ENCODE results near the gene TNPO2.

Gene TNPO2

DNA sequence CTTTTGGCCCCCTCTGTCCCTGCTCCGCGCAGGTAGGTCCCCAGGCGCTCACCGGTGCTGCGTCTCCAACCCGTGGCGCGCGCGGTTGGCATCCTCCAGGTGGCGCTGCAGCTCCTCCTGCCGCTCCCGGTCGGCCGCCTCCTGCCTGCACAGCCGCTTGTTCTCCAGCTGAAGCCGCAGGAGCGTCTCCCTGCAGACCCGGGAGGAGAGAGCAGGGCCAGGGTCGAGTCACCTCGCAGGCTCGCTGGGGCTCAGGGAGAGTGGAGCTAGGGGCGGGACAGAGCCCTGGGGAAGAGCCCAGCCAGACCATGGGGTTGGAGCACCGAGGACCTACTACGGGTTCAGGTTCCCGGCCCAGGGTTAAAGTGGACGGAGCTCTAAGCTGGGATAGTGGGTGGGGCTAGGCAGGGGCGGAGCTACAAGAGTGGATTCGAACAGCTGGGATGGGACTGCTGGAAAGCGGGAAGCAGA lies 42.4 kb upstream of the TNPO2 start:
- TF ChIP-seq, protein P1, sequence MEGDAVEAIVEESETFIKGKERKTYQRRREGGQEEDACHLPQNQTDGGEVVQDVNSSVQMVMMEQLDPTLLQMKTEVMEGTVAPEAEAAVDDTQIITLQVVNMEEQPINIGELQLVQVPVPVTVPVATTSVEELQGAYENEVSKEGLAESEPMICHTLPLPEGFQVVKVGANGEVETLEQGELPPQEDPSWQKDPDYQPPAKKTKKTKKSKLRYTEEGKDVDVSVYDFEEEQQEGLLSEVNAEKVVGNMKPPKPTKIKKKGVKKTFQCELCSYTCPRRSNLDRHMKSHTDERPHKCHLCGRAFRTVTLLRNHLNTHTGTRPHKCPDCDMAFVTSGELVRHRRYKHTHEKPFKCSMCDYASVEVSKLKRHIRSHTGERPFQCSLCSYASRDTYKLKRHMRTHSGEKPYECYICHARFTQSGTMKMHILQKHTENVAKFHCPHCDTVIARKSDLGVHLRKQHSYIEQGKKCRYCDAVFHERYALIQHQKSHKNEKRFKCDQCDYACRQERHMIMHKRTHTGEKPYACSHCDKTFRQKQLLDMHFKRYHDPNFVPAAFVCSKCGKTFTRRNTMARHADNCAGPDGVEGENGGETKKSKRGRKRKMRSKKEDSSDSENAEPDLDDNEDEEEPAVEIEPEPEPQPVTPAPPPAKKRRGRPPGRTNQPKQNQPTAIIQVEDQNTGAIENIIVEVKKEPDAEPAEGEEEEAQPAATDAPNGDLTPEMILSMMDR (IDR thresholded peaks at IDR 0.05; ENCODE audit: borderline replicate concordance, control extremely low read depth, extremely low read depth, insufficient read depth, missing control alignments) = peak; percentile 97
- in situ Hi-C loops (cut with MboI; ENCODE audit: low sequenced_read_pairs, unreplicated experiment) = no loop called here
- DNase-seq (ENCODE audit: low spot score) = peak; percentile 89

DNA sequence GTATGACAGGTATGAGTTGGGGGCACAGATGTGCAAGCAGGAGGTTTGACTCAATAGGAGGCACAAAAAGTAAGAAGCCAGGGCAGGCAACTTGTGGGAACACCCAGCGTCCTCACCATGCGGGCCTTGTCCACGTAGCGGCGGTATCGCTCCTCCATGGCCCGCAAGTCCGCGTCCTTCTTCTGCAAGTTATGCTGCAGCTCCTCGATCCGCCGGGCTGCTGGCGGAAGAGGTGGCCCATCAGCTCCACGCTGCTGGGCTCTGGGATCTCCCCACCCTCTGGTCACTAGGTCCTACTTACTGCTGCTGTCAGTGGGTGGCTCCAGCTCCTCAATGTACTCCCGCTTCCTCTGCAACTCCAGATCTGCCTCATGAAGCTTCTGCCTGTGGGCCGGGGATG lies 41.0 kb upstream of the TNPO2 start:
- TF ChIP-seq, protein P1 (IDR thresholded peaks at IDR 0.05; ENCODE audit: borderline replicate concordance, control extremely low read depth, extremely low read depth, insufficient read depth, missing control alignments) = no peak
- in situ Hi-C loops (cut with MboI; ENCODE audit: low sequenced_read_pairs, unreplicated experiment) = no loop called here

DNA sequence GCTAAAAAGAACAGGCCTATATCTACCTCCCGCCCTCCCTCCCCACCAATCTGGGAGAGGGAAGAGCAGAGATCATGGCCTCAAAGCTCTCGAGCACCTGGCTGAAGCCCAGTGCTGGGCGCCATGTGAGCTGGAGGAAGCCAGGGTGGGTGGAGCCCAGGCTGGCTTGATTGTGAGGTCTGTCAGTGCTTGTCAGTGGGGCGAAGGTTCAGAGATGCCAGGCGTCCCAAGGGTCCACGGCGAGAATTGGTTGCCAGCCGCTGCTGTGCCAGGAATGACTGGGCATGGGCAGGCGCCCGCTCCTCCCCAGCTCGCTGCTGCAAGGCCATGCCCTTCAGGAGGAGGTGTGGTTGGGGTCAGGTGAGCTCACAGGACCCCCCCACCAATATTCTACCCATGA lies 39.4 kb upstream of the TNPO2 start:
- TF ChIP-seq, protein P1 (IDR thresholded peaks at IDR 0.05; ENCODE audit: borderline replicate concordance, control extremely low read depth, extremely low read depth, insufficient read depth, missing control alignments) = no peak
- in situ Hi-C loops (cut with MboI; ENCODE audit: low sequenced_read_pairs, unreplicated experiment) = no loop called here
- DNase-seq (ENCODE audit: low spot score) = no peak

More for the DNA sequence above, 41.0 kb upstream of the TNPO2 start:
- no peak for DNase-seq (ENCODE audit: low spot score)

DNA sequence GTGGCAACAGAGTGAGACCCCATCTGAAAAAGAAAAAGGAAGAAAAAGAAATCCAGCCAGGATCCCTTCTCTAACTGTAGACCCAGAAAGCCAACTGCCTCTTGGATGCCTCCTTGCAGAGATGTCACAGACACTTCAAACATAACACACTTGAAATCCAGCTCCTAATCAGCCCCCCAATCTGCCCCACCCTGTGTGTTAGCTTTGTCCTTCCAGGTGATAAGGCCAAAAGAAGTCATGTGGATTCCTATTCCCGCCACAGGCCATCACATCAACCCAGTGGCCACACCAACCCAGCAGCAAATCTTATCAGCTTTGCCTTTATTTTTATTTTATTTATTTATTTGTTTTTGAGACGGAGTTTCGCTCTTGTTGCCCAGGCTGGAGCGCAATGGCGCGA lies 36.0 kb upstream of the TNPO2 start:
- DNase-seq (ENCODE audit: low spot score) = no peak
- TF ChIP-seq, protein P1 (IDR thresholded peaks at IDR 0.05; ENCODE audit: borderline replicate concordance, control extremely low read depth, extremely low read depth, insufficient read depth, missing control alignments) = no peak
- in situ Hi-C loops (cut with MboI; ENCODE audit: low sequenced_read_pairs, unreplicated experiment) = no loop called here

DNA sequence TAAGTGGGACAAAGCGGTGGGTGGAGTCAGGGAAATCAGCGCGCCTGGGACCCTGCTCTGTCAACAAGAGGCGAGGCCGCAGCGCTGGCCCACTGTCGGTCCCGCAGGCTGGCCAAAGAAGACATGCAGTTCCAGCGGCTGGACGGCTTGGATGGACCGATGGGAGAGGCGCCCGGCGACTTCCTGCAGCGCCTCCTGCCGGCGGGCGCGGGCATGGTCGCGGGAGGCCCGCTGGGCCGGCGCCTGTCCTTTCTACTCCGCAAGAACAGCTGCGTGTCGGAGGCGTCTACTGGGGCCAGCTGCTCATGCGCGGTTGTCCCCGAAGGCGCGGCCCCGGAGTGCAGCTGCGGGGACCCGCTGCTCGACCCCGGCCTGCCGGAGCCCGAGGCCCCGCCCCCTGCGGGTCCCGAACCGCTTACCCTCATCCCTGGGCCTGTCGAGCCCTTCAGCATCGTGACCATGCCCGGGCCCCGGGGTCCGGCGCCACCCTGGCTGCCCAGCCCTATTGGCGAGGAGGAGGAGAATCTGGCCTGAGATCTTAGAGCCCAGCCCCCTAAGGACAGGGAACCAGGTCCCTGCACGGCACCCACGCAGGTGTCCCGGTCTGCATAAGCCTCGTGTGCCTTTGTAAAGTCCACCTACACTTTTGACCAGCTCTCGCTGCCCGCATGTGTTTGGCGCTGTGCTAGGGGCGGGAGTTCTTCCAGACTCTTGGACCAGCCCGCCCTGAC lies 34.0 kb upstream of the TNPO2 start:
- DNase-seq (ENCODE audit: low spot score) = peak; percentile 88
- in situ Hi-C loops (cut with MboI; ENCODE audit: low sequenced_read_pairs, unreplicated experiment) = no loop called here
- TF ChIP-seq, protein P1 (IDR thresholded peaks at IDR 0.05; ENCODE audit: borderline replicate concordance, control extremely low read depth, extremely low read depth, insufficient read depth, missing control alignments) = peak; percentile 78

DNA sequence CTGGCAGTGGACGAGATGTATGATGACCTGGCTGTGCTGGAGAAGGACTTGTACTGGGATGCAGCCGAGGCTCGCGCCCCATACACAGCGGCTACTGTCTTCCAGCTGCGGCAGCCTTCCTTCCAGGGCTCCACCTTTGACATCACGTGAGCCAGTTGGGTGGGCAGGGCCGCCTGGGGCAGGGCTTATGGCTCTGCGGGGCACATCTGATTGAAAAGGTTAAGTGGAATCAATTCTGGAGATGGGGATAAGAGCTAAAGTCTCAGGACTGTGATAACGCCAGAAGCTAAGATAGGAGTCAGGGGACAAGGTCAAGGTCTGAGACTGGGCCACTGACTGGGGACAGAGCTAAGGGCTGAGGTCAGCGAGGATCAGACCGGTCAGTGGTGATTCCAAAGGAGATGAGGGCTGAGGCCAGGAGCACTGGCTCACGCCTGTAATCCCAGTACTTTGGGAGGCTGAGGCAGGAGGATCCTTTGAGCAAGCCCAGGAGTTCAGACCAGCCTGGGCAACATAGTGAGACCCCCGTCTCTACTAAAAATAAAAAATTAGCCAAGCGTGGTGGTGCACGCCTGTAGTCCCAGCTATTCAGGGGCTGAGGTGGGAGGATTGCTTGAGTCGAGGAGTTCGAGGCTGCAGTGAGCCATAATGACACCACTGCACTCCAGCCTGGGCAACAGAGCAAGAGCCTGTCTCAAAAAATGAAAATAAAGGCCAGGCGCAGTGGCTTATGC lies 32.6 kb upstream of the TNPO2 start:
- no peak for DNase-seq (ENCODE audit: low spot score)
- in situ Hi-C loops (cut with MboI; ENCODE audit: low sequenced_read_pairs, unreplicated experiment) = no loop called here
- TF ChIP-seq, protein P1 (IDR thresholded peaks at IDR 0.05; ENCODE audit: borderline replicate concordance, control extremely low read depth, extremely low read depth, insufficient read depth, missing control alignments) = no peak

Measured in GM13976 (cell line).